HG03439 (cell line): ENCODE data around the gene TOP2B.

ENCODE experiments used
- ATAC-seq: cut with Tn5 transposase; IDR thresholded peaks from one replicate; pipeline ENCODE4 v1.9.1; 2021; ENCODE audit warnings: mild to moderate bottlenecking, moderate library complexity; ENCODE audit not compliant: unreplicated experiment

The TOP2B gene

GRCh38 chr3:25584011-25584789, 80.5 kb downstream of the TOP2B start:
- no peak for ATAC-seq

GRCh38 chr3:25583343-25583742, 81.4 kb downstream of the TOP2B start:
- no peak for ATAC-seq

- ATAC-seq = no peak
These were observed 82.5 kb downstream of the TOP2B start for GRCh38 chr3:25582242-25582641.

GRCh38 chr3:25581823-25582222, 82.9 kb downstream of the TOP2B start:
- ATAC-seq = no peak

- ATAC-seq = no peak
These were observed 83.4 kb downstream of the TOP2B start for GRCh38 chr3:25581335-25581734.

GRCh38 chr3:25580534-25580933, 84.2 kb downstream of the TOP2B start:
- ATAC-seq = no peak

- ATAC-seq = no peak
These were observed 86.6 kb downstream of the TOP2B start for GRCh38 chr3:25578059-25578458.

- no peak for ATAC-seq
These were observed 87.8 kb downstream of the TOP2B start for GRCh38 chr3:25576831-25577454.

- ATAC-seq = no peak
These were observed 88.6 kb downstream of the TOP2B start for GRCh38 chr3:25576146-25576545.

GRCh38 chr3:25575001-25575400, 89.7 kb downstream of the TOP2B start:
- no peak for ATAC-seq

- ATAC-seq = no peak
These were observed 90.4 kb downstream of the TOP2B start for GRCh38 chr3:25574172-25574765.

GRCh38 chr3:25573386-25574171, 91.1 kb downstream of the TOP2B start:
- no peak for ATAC-seq

- ATAC-seq = no peak
These were observed 91.8 kb downstream of the TOP2B start for GRCh38 chr3:25572919-25573385.

- no peak for ATAC-seq
These were observed 92.4 kb downstream of the TOP2B start for GRCh38 chr3:25572336-25572735.

- ATAC-seq = no peak
These were observed 93.4 kb downstream of the TOP2B start for GRCh38 chr3:25571285-25571684.

- no peak for ATAC-seq
These were observed 96.1 kb downstream of the TOP2B start for GRCh38 chr3:25568525-25569078.

- no peak for ATAC-seq
These were observed 96.7 kb downstream of the TOP2B start for GRCh38 chr3:25567806-25568524.

- ATAC-seq = no peak
These were observed 97.3 kb downstream of the TOP2B start for GRCh38 chr3:25567388-25567787.

GRCh38 chr3:25566358-25566920, 98.3 kb downstream of the TOP2B start:
- ATAC-seq = no peak

GRCh38 chr3:25565807-25566206, 98.9 kb downstream of the TOP2B start:
- no peak for ATAC-seq
